SK-N-SH treated with all-trans-retinoic acid at 6 μM for 48 hours (cell line): ENCODE measurements around the gene CHML.
A peak's percentile ranks its signal among the peaks of the same experiment; 100 is the strongest.

Experiments used
- ATAC-seq: fragments of 200-7000 bp; cut with Tn5 transposase; 3 replicates; pipeline ENCODE4 v1.9.1; 2020; ENCODE audit warnings: mild to moderate bottlenecking, moderate library complexity
- ARNTL ChIP-seq: fragments of 450-650 bp; formaldehyde crosslinking; IDR thresholded peaks from 2 replicates; pipeline ENCODE4 v1.5.0; 2020; ENCODE audit warnings: low read depth, mild to moderate bottlenecking, moderate library complexity, borderline replicate concordance
- BACH2 ChIP-seq: fragments of 250-450 bp; sonication (Bioruptor Pico); IDR thresholded peaks from 2 replicates; pipeline ENCODE4 v1.9.0; 2021; ENCODE audit warnings: mild to moderate bottlenecking, borderline replicate concordance
- CSDC2 ChIP-seq: fragments of 250-450 bp; sonication (Bioruptor Pico); IDR thresholded peaks from 2 replicates; pipeline ENCODE4 v1.5.0; 2020; ENCODE audit warnings: mild to moderate bottlenecking, moderate library complexity
- CSRNP3 ChIP-seq: fragments of 250-450 bp; sonication (Bioruptor Pico); IDR thresholded peaks from 2 replicates; pipeline ENCODE4 v1.5.1; 2021; ENCODE audit warnings: mild to moderate bottlenecking, moderate library complexity
- ESRRG ChIP-seq: fragments of 250-450 bp; sonication (Bioruptor Pico); IDR thresholded peaks from 2 replicates; pipeline ENCODE4 v1.6.1; 2021; ENCODE audit warnings: mild to moderate bottlenecking
- OSR1 ChIP-seq: fragments of 250-450 bp; sonication (Bioruptor Pico); IDR thresholded peaks from 2 replicates; pipeline ENCODE4 v1.8.0; 2022; ENCODE audit warnings: moderate library complexity, mild to moderate bottlenecking, inconsistent platforms
- PPARA ChIP-seq: fragments of 250-450 bp; sonication (Bioruptor Pico); IDR thresholded peaks from 2 replicates; pipeline ENCODE4 v1.5.0; 2020; ENCODE audit warnings: mild to moderate bottlenecking, borderline replicate concordance
- RARB ChIP-seq: fragments of 250-450 bp; sonication (Bioruptor Pico); IDR thresholded peaks from 2 replicates; pipeline ENCODE4 v1.8.0; 2021; ENCODE audit warnings: mild to moderate bottlenecking, moderate library complexity
- SNAI2 ChIP-seq: fragments of 250-450 bp; sonication (Bioruptor Pico); IDR thresholded peaks from 2 replicates; pipeline ENCODE4 v1.5.0; 2020; ENCODE audit warnings: mild to moderate bottlenecking, moderate library complexity
- TCF4 ChIP-seq: fragments of 250-450 bp; sonication (Bioruptor Pico); IDR thresholded peaks from 2 replicates; pipeline ENCODE4 v1.8.0; 2021; ENCODE audit warnings: mild to moderate bottlenecking, moderate library complexity, borderline replicate concordance
- TOX ChIP-seq: fragments of 250-450 bp; sonication (Bioruptor Pico); IDR thresholded peaks from 2 replicates; pipeline ENCODE4 v1.8.0; 2021; ENCODE audit warnings: mild to moderate bottlenecking, moderate library complexity, borderline replicate concordance
- TSHZ2 ChIP-seq: fragments of 250-450 bp; sonication (Bioruptor Pico); IDR thresholded peaks from 2 replicates; pipeline ENCODE4 v1.5.0; 2020; ENCODE audit warnings: mild to moderate bottlenecking, moderate library complexity
- ZC3H10 ChIP-seq: fragments of 250-450 bp; sonication (Bioruptor Pico); IDR thresholded peaks from 2 replicates; pipeline ENCODE4 v1.5.1; 2021; ENCODE audit warnings: mild to moderate bottlenecking, moderate library complexity
- ZFP3 ChIP-seq: fragments of 250-450 bp; sonication (Bioruptor Pico); IDR thresholded peaks from 2 replicates; pipeline ENCODE4 v1.5.0; 2020; ENCODE audit warnings: mild to moderate bottlenecking, moderate library complexity
- ZFP30 ChIP-seq: fragments of 450-650 bp; formaldehyde crosslinking; IDR thresholded peaks from 2 replicates; pipeline ENCODE4 v1.5.0; 2022; ENCODE audit warnings: mild to moderate bottlenecking, moderate library complexity
- ZNF565 ChIP-seq: fragments of 450-650 bp; formaldehyde crosslinking; conservative IDR thresholded peaks from 2 replicates; pipeline ENCODE4 v1.5.0; 2020; ENCODE audit warnings: low read depth, mild to moderate bottlenecking, moderate library complexity
- ZNF70 ChIP-seq: fragments of 450-650 bp; formaldehyde crosslinking; IDR thresholded peaks from 2 replicates; pipeline ENCODE4 v1.5.0; 2020; ENCODE audit warnings: mild to moderate bottlenecking, moderate library complexity
- ZNF8 ChIP-seq: fragments of 450-650 bp; formaldehyde crosslinking; IDR thresholded peaks from 2 replicates; pipeline ENCODE4 v1.5.0; 2020; ENCODE audit warnings: mild to moderate bottlenecking, moderate library complexity
- TF ChIP-seq, protein P1 (sequence below): fragments of 250-450 bp; sonication (Bioruptor Pico); IDR thresholded peaks from 2 replicates; pipeline ENCODE4 v1.5.1; 2020; ENCODE audit warnings: low read depth, mild to moderate bottlenecking, moderate library complexity
- TF ChIP-seq, protein P2 (sequence below): fragments of 250-450 bp; sonication (Bioruptor Pico); IDR thresholded peaks from 2 replicates; pipeline ENCODE4 v1.8.0; 2021; ENCODE audit warnings: low read depth, mild to moderate bottlenecking, moderate library complexity, borderline replicate concordance

Gene CHML

GRCh38 chr1:241640867-241641622, 876 bp upstream of the CHML start (continued):
- TF ChIP-seq, protein P1, sequence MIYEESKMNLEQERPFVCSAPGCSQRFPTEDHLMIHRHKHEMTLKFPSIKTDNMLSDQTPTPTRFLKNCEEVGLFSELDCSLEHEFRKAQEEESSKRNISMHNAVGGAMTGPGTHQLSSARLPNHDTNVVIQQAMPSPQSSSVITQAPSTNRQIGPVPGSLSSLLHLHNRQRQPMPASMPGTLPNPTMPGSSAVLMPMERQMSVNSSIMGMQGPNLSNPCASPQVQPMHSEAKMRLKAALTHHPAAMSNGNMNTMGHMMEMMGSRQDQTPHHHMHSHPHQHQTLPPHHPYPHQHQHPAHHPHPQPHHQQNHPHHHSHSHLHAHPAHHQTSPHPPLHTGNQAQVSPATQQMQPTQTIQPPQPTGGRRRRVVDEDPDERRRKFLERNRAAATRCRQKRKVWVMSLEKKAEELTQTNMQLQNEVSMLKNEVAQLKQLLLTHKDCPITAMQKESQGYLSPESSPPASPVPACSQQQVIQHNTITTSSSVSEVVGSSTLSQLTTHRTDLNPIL (CRISPR knock-in tag): no peak
- TF ChIP-seq, protein P2, sequence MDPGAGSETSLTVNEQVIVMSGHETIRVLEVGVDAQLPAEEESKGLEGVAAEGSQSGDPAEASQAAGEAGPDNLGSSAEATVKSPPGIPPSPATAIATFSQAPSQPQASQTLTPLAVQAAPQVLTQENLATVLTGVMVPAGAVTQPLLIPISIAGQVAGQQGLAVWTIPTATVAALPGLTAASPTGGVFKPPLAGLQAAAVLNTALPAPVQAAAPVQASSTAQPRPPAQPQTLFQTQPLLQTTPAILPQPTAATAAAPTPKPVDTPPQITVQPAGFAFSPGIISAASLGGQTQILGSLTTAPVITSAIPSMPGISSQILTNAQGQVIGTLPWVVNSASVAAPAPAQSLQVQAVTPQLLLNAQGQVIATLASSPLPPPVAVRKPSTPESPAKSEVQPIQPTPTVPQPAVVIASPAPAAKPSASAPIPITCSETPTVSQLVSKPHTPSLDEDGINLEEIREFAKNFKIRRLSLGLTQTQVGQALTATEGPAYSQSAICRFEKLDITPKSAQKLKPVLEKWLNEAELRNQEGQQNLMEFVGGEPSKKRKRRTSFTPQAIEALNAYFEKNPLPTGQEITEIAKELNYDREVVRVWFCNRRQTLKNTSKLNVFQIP (CRISPR knock-in tag): no peak
- TF ChIP-seq ZC3H10 (CRISPR knock-in tag): no peak
- TF ChIP-seq ZFP30 (CRISPR knock-in tag): no peak

GRCh38 chr1:241639623-241640148, 483 bp downstream of the CHML start:
- no peak for TF ChIP-seq ZFP3 (CRISPR knock-in tag)
- TF ChIP-seq, protein P2 (CRISPR knock-in tag): no peak
- TF ChIP-seq BACH2: no peak
- TF ChIP-seq PPARA (CRISPR knock-in tag): no peak
- no peak for TF ChIP-seq ESRRG (CRISPR knock-in tag)
- TF ChIP-seq ARNTL (CRISPR knock-in tag): no peak
- TF ChIP-seq TOX (CRISPR knock-in tag): no peak
- no peak for TF ChIP-seq ZNF565 (CRISPR knock-in tag)
- TF ChIP-seq RARB (CRISPR knock-in tag): no peak
- peak; percentile 62 for ATAC-seq

GRCh38 chr1:241638909-241639622, 1.1 kb downstream of the CHML start:
- no peak for TF ChIP-seq ZNF565 (CRISPR knock-in tag)
- TF ChIP-seq ZNF70 (CRISPR knock-in tag): no peak
- no peak for TF ChIP-seq OSR1 (CRISPR knock-in tag)
- TF ChIP-seq ZNF8 (CRISPR knock-in tag): no peak
- TF ChIP-seq, protein P1 (CRISPR knock-in tag): no peak
- TF ChIP-seq SNAI2 (CRISPR knock-in tag): no peak
- TF ChIP-seq TCF4: no peak
- TF ChIP-seq CSDC2 (CRISPR knock-in tag): no peak
- no peak for TF ChIP-seq TSHZ2 (CRISPR knock-in tag)
- no peak for TF ChIP-seq ZC3H10 (CRISPR knock-in tag)
- TF ChIP-seq ZFP30 (CRISPR knock-in tag): no peak
- no peak for TF ChIP-seq CSRNP3 (CRISPR knock-in tag)
- no peak for ATAC-seq
